Forelimb muscle (tissue), 1 donor: ENCODE results near the gene PDE8A. TPM values are rescaled to one million over a fixed set of nuclear protein-coding genes. Genes with fewer than 3 reads are reported as not detected.
A peak's percentile ranks its signal among the peaks of the same experiment; 100 is the strongest.

Experiments
- DNase-seq: peaks from one replicate; pipeline ENCODE4 v3.0.0-alpha.2; 2013; ENCODE audit warnings: low read depth
- polyA plus RNA-seq: library from polyadenylated mRNA; unstranded; fragments of 120-200 nt; gene quantifications from one replicate; pipeline ENCODE4 v1.2.1, GENCODE V29; 2013; ENCODE audit not compliant: insufficient read length

Gene PDE8A
- polyA plus RNA-seq, 1 donor = 25.6 TPM

GRCh38 chr15:85031944-85032558 lies 50.4 kb downstream of the PDE8A start:
- no peak for DNase-seq

GRCh38 chr15:85033148-85033547 lies 51.5 kb downstream of the PDE8A start:
- DNase-seq = no peak

- DNase-seq = no peak
Observed at GRCh38 chr15:85034276-85034675, 52.6 kb downstream of the PDE8A start.

GRCh38 chr15:85035980-85036379 lies 54.3 kb downstream of the PDE8A start:
- no peak for DNase-seq

GRCh38 chr15:85036716-85037115 lies 55.1 kb downstream of the PDE8A start:
- no peak for DNase-seq

GRCh38 chr15:85037641-85038040 lies 56.0 kb downstream of the PDE8A start:
- no peak for DNase-seq

- no peak for DNase-seq
Observed at GRCh38 chr15:85041230-85041629, 59.6 kb downstream of the PDE8A start.

GRCh38 chr15:85044251-85044853 lies 62.7 kb downstream of the PDE8A start:
- peak; percentile 34 for DNase-seq

GRCh38 chr15:85044894-85045293 lies 63.2 kb downstream of the PDE8A start:
- no peak for DNase-seq

- DNase-seq = no peak
Observed at GRCh38 chr15:85045615-85046014, 64.0 kb downstream of the PDE8A start.

GRCh38 chr15:85047271-85047948 lies 65.8 kb downstream of the PDE8A start:
- peak; percentile 19 for DNase-seq

GRCh38 chr15:85048430-85048829 lies 66.8 kb downstream of the PDE8A start:
- no peak for DNase-seq

- DNase-seq = no peak
Observed at GRCh38 chr15:85049805-85050204, 68.1 kb downstream of the PDE8A start.

- no peak for DNase-seq
Observed at GRCh38 chr15:85059734-85060133, 78.1 kb downstream of the PDE8A start.

GRCh38 chr15:85062560-85062959 lies 80.9 kb downstream of the PDE8A start:
- DNase-seq = no peak

- DNase-seq = no peak
Observed at GRCh38 chr15:85063088-85063487, 81.4 kb downstream of the PDE8A start.

GRCh38 chr15:85063522-85064079 lies 81.9 kb downstream of the PDE8A start:
- no peak for DNase-seq

- DNase-seq = no peak
Observed at GRCh38 chr15:85064710-85065109, 83.1 kb downstream of the PDE8A start.

GRCh38 chr15:85071061-85071460 lies 89.4 kb downstream of the PDE8A start:
- no peak for DNase-seq

- no peak for DNase-seq
Observed at GRCh38 chr15:85071504-85071903, 89.8 kb downstream of the PDE8A start.

- DNase-seq = no peak
Observed at GRCh38 chr15:85072917-85073316, 91.3 kb downstream of the PDE8A start.

GRCh38 chr15:85073556-85074194 lies 92.0 kb downstream of the PDE8A start:
- no peak for DNase-seq
